Activated CD4-positive, alpha-beta T cell treated with anti-CD3 and anti-CD28 coated beads, Interleukin-2, amount 10 ng/mL, durations not matched to agents 7 days and 5 days (primary cell): ENCODE results near the gene CEP112. TPM values are rescaled to one million over a fixed set of nuclear protein-coding genes. Genes with fewer than 3 reads are reported as not detected.
A peak's percentile ranks its signal among the peaks of the same experiment; 100 is the strongest.

Experiments
- CTCF ChIA-PET: fragments of 350-600 bp; sonication (Branson Sonifier 250); formaldehyde crosslinking; loops from one replicate; lab custom pipeline; 2021; ENCODE audit warnings: antibody characterized with exemption; lab: Charles Lee
- POLR2A ChIA-PET: fragments of 350-600 bp; sonication (Branson Sonifier 250); formaldehyde crosslinking; loops from one replicate; lab custom pipeline; 2021; ENCODE audit warnings: antibody characterized with exemption; lab: Charles Lee
- DNase-seq: peaks from one replicate; pipeline ENCODE4 v3.0.0-alpha.2; 2020
- H3K27ac Mint-ChIP-seq: one replicate; pipeline ENCODE4 v1.8.0; 2021; ENCODE audit warnings: mild to moderate bottlenecking, moderate library complexity, mixed read lengths
- H3K27me3 Mint-ChIP-seq: one replicate; pipeline ENCODE4 v1.8.0; 2021; ENCODE audit warnings: mixed read lengths
- H3K36me3 Mint-ChIP-seq: one replicate; pipeline ENCODE4 v1.8.0; 2021; ENCODE audit warnings: low read depth, mixed read lengths
- H3K4me1 Mint-ChIP-seq: one replicate; pipeline ENCODE4 v1.8.0; 2021; ENCODE audit warnings: mixed read lengths
- H3K4me3 Mint-ChIP-seq: one replicate; pipeline ENCODE4 v1.8.0; 2021; ENCODE audit warnings: mild to moderate bottlenecking, moderate library complexity, mixed read lengths
- H3K9me3 Mint-ChIP-seq: one replicate; pipeline ENCODE4 v1.8.0; 2021; ENCODE audit warnings: mixed read lengths
- total RNA-seq, 2 experiments: library from RNA; stranded (reverse); gene quantifications; one replicate each; pipeline ENCODE4 v1.2.3, GENCODE V29; 2021

Gene CEP112
- total RNA-seq, 2 experiments from 2014 or later = 4.0 to 4.2 TPM

GRCh38 chr17:66016231-66016630, 175.7 kb downstream of the CEP112 start:
- DNase-seq = no peak
- Mint-ChIP-seq H3K27me3 (peaks cover 4% of the 10 kb centered on the region), H3K36me3 (no peaks in the 10 kb centered on the region), H3K4me3 (no peak overlapping the region), H3K27ac (no peak overlapping the region), H3K9me3 (no peaks in the 10 kb centered on the region), H3K4me1 (no peaks in the 10 kb centered on the region)
- CTCF ChIA-PET = no interaction called here
- POLR2A ChIA-PET = no interaction called here

- Mint-ChIP-seq H3K36me3 (no peaks in the 10 kb centered on the region), H3K27me3 (peaks cover 7% of the 10 kb centered on the region), H3K4me1 (no peaks in the 10 kb centered on the region), H3K4me3 (no peak overlapping the region), H3K9me3 (peaks cover 5% of the 10 kb centered on the region), H3K27ac (no peak overlapping the region)
- CTCF ChIA-PET = no interaction called here
- POLR2A ChIA-PET = no interaction called here
- no peak for DNase-seq
These were observed 183.3 kb downstream of the CEP112 start for GRCh38 chr17:66008680-66009079.

GRCh38 chr17:66006654-66007053, 185.3 kb downstream of the CEP112 start:
- Mint-ChIP-seq H3K4me1 (no peaks in the 10 kb centered on the region), H3K27me3 (peaks cover 8% of the 10 kb centered on the region), H3K4me3 (no peak overlapping the region), H3K36me3 (no peaks in the 10 kb centered on the region), H3K9me3 (peaks cover 5% of the 10 kb centered on the region), H3K27ac (no peak overlapping the region)
- CTCF ChIA-PET = interaction anchor here (0.6 kb wide), 1 partner anchor 795 kb away, joined by 5 read pairs; no protein-coding TSS in a partner anchor
- DNase-seq = no peak
- POLR2A ChIA-PET = no interaction called here

GRCh38 chr17:66002812-66003211, 189.1 kb downstream of the CEP112 start:
- CTCF ChIA-PET = no interaction called here
- Mint-ChIP-seq H3K27ac (no peak overlapping the region), H3K4me3 (no peak overlapping the region), H3K36me3 (no peaks in the 10 kb centered on the region), H3K4me1 (no peaks in the 10 kb centered on the region), H3K27me3 (peaks cover 3% of the 10 kb centered on the region), H3K9me3 (no peaks in the 10 kb centered on the region)
- POLR2A ChIA-PET = no interaction called here
- no peak for DNase-seq

GRCh38 chr17:66002063-66002585, 189.8 kb downstream of the CEP112 start:
- ChIA-PET POLR2A (no interaction called here), CTCF (no interaction called here)
- no peak overlapping the region for H3K4me3 Mint-ChIP-seq
- H3K27me3 Mint-ChIP-seq = peaks cover 1% of the 10 kb centered on the region
- no peaks in the 10 kb centered on the region for H3K4me1 Mint-ChIP-seq
- no peaks in the 10 kb centered on the region for H3K9me3 Mint-ChIP-seq
- no peak for DNase-seq
- no peak overlapping the region for H3K27ac Mint-ChIP-seq
- H3K36me3 Mint-ChIP-seq = no peaks in the 10 kb centered on the region

- H3K4me1 Mint-ChIP-seq = no peaks in the 10 kb centered on the region
- no peak overlapping the region for H3K4me3 Mint-ChIP-seq
- POLR2A ChIA-PET = no interaction called here
These were observed 191.7 kb downstream of the CEP112 start for GRCh38 chr17:66000216-66000615.

GRCh38 chr17:65998675-65999074, 193.3 kb downstream of the CEP112 start:
- peaks cover 1% of the 10 kb centered on the region for H3K27me3 Mint-ChIP-seq
- H3K4me3 Mint-ChIP-seq = no peak overlapping the region
- no peaks in the 10 kb centered on the region for H3K9me3 Mint-ChIP-seq
- no peaks in the 10 kb centered on the region for H3K36me3 Mint-ChIP-seq
- POLR2A ChIA-PET = no interaction called here
- CTCF ChIA-PET = no interaction called here
- H3K4me1 Mint-ChIP-seq = no peaks in the 10 kb centered on the region
- DNase-seq = no peak
- no peak overlapping the region for H3K27ac Mint-ChIP-seq

More at GRCh38 chr17:66000216-66000615, 191.7 kb downstream of the CEP112 start:
- Mint-ChIP-seq H3K27ac (no peak overlapping the region), H3K36me3 (no peaks in the 10 kb centered on the region), H3K27me3 (peaks cover 1% of the 10 kb centered on the region), H3K9me3 (no peaks in the 10 kb centered on the region)
- no peak for DNase-seq
- CTCF ChIA-PET = interaction anchor here (1.2 kb wide), 1 partner anchor 12 kb away, joined by 4 read pairs; no protein-coding TSS in a partner anchor

- ChIA-PET CTCF (no interaction called here), POLR2A (no interaction called here)
- no peak for DNase-seq
- Mint-ChIP-seq H3K27ac (no peak overlapping the region), H3K4me3 (no peak overlapping the region), H3K27me3 (no peaks in the 10 kb centered on the region), H3K36me3 (no peaks in the 10 kb centered on the region), H3K4me1 (no peaks in the 10 kb centered on the region), H3K9me3 (no peaks in the 10 kb centered on the region)
These were observed 197.3 kb downstream of the CEP112 start for GRCh38 chr17:65994679-65995078.

- no peak overlapping the region for H3K4me3 Mint-ChIP-seq
- ChIA-PET POLR2A (no interaction called here), CTCF (interaction anchor here (0.6 kb wide), 1 partner anchor 934 kb away, joined by 3 read pairs; no protein-coding TSS in a partner anchor)
- H3K4me1 Mint-ChIP-seq = no peaks in the 10 kb centered on the region
- H3K9me3 Mint-ChIP-seq = no peaks in the 10 kb centered on the region
- DNase-seq = no peak
- no peaks in the 10 kb centered on the region for H3K36me3 Mint-ChIP-seq
- H3K27me3 Mint-ChIP-seq = no peaks in the 10 kb centered on the region
- H3K27ac Mint-ChIP-seq = no peak overlapping the region
These were observed 197.8 kb downstream of the CEP112 start for GRCh38 chr17:65994114-65994513.

- Mint-ChIP-seq H3K9me3 (peaks cover 6% of the 10 kb centered on the region), H3K36me3 (peaks cover 4% of the 10 kb centered on the region), H3K4me1 (no peaks in the 10 kb centered on the region), H3K27me3 (peaks cover 5% of the 10 kb centered on the region), H3K27ac (no peak overlapping the region), H3K4me3 (no peak overlapping the region)
- ChIA-PET CTCF (no interaction called here), POLR2A (no interaction called here)
- no peak for DNase-seq
These were observed 201.3 kb downstream of the CEP112 start for GRCh38 chr17:65990593-65990992.

- H3K9me3 Mint-ChIP-seq = peaks cover 6% of the 10 kb centered on the region
- peaks cover 4% of the 10 kb centered on the region for H3K36me3 Mint-ChIP-seq
- no peak overlapping the region for H3K27ac Mint-ChIP-seq
- DNase-seq = no peak
- POLR2A ChIA-PET = no interaction called here
- CTCF ChIA-PET = no interaction called here
- no peaks in the 10 kb centered on the region for H3K4me1 Mint-ChIP-seq
- H3K27me3 Mint-ChIP-seq = peaks cover 5% of the 10 kb centered on the region
- H3K4me3 Mint-ChIP-seq = no peak overlapping the region
These were observed 203.5 kb downstream of the CEP112 start for GRCh38 chr17:65988451-65988850.

GRCh38 chr17:65987988-65988387, 203.9 kb downstream of the CEP112 start:
- H3K27ac Mint-ChIP-seq = no peak overlapping the region
- H3K4me3 Mint-ChIP-seq = no peak overlapping the region
- CTCF ChIA-PET = no interaction called here
- POLR2A ChIA-PET = no interaction called here
- peak; percentile 14 for DNase-seq
- H3K36me3 Mint-ChIP-seq = peaks cover 4% of the 10 kb centered on the region
- peaks cover 5% of the 10 kb centered on the region for H3K27me3 Mint-ChIP-seq
- peaks cover 6% of the 10 kb centered on the region for H3K9me3 Mint-ChIP-seq
- H3K4me1 Mint-ChIP-seq = no peaks in the 10 kb centered on the region

- ChIA-PET CTCF (interaction anchor here (1.4 kb wide), 1 partner anchor 12 kb away, joined by 3 read pairs; no protein-coding TSS in a partner anchor), POLR2A (no interaction called here)
- Mint-ChIP-seq H3K36me3 (peaks cover 4% of the 10 kb centered on the region), H3K27me3 (peaks cover 5% of the 10 kb centered on the region), H3K4me3 (no peak overlapping the region), H3K9me3 (peaks cover 9% of the 10 kb centered on the region), H3K27ac (no peak overlapping the region), H3K4me1 (no peaks in the 10 kb centered on the region)
- no peak for DNase-seq
These were observed 206.4 kb downstream of the CEP112 start for GRCh38 chr17:65985571-65985970.

- no peak for DNase-seq
- H3K36me3 Mint-ChIP-seq = peaks cover 4% of the 10 kb centered on the region
- peaks cover 9% of the 10 kb centered on the region for H3K9me3 Mint-ChIP-seq
- H3K4me3 Mint-ChIP-seq = no peak overlapping the region
- peaks cover 5% of the 10 kb centered on the region for H3K27me3 Mint-ChIP-seq
- no peaks in the 10 kb centered on the region for H3K4me1 Mint-ChIP-seq
- ChIA-PET CTCF (no interaction called here), POLR2A (no interaction called here)
- H3K27ac Mint-ChIP-seq = no peak overlapping the region
These were observed 207.6 kb downstream of the CEP112 start for GRCh38 chr17:65984299-65984698.
